HUES64 (cell line): ENCODE measurements around the gene NHLRC4. TPM values are rescaled to one million over a fixed set of nuclear protein-coding genes. Genes with fewer than 3 reads are reported as not detected.

Experiments used
- H3K27ac ChIP-seq: 2 replicates; pipeline ENCODE4 v1.7.0; 2013; ENCODE audit warnings: low read depth, low read length, inconsistent platforms
- H3K27me3 ChIP-seq: 2 replicates; pipeline ENCODE4 v1.6.1; 2013; ENCODE audit warnings: mild to moderate bottlenecking, low read length; ENCODE audit not compliant: insufficient read depth
- H3K36me3 ChIP-seq: 2 replicates; pipeline ENCODE4 v1.6.1; 2013; ENCODE audit warnings: mild to moderate bottlenecking, low read length; ENCODE audit not compliant: insufficient read depth
- H3K4me1 ChIP-seq: 2 replicates; pipeline ENCODE4 v1.6.1; 2013; ENCODE audit warnings: mild to moderate bottlenecking, low read length, moderate library complexity; ENCODE audit not compliant: insufficient read depth
- H3K4me3 ChIP-seq: 2 replicates; pipeline ENCODE4 v1.5.1; 2013; ENCODE audit warnings: mild to moderate bottlenecking, low read length, moderate library complexity
- H3K9ac ChIP-seq: 2 replicates; pipeline ENCODE4 v1.6.1; 2013; ENCODE audit warnings: mild to moderate bottlenecking, low read depth, low read length
- H3K9me3 ChIP-seq: 2 replicates; pipeline ENCODE4 v1.6.1; 2013; ENCODE audit warnings: low read depth, low read length; ENCODE audit not compliant: insufficient read depth
- WGBS: fragments of 150-250, 120-280 bp; methylation state at CpG from one replicate; pipeline ENCODE4 v1.1.7; 2013; ENCODE audit warnings: missing lambda C conversion rate; 5-methylcytosine and 5-hydroxymethylcytosine counted together
- polyA plus RNA-seq, 2 experiments: library from polyadenylated mRNA; stranded (reverse); fragments of 50-300 nt; gene quantifications; one replicate each; pipeline ENCODE4 v1.2.3, GENCODE V29; 2013

The NHLRC4 gene, protein sequence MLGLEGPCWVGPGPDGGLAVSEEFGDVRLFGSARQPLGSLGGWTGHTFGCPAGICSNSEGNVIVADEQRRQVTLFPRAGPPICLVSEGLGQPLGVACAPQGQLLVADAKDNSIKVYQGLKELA
- 0.35 TPM for polyA plus RNA-seq (2013, experiment 1 of 2)
- polyA plus RNA-seq (2013, experiment 2 of 2): 0.38 TPM

DNA sequence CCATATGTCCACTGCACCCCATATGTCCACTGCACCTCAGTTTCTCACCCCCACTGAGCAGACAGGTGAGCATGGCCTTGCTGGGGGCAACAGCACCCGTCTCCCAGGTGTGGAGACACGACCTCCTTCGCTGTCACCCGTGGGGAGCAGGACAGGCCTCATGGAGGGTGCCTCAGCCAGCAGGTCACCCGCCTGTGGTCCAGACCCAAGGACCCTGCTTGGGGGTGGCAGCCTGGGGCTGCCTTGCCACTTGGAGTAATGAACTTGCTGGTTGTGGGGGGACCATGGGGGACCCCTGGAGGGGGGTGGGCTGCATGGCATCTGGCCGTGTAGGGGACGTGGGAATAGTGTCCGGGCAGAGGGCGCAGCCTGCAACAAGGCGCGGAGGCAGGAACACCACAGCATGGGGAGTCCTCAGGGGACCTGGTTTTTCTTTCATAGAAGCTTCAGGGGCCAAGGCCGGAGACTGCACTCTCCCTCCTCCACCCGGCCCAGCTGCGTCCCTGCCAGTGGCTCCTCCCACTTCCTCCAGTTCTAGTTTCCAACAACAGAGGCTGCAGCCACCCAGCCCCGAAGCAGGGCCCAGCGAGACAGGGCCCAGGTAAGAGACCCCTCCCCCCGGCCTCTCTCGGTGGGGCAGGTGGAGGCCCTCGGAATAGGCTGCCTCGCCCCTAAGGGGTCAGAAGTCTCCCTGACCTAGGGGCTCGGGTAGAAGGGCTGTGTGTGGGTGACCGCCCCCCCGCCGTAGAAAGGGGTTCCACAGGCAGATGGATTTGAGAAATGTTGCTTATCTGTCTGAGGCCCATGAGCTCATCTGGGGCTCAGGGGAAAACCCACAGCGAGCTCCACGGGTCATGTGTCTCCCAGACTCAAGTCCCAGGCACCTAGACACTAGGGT, at the start of gene NHLRC4:
TSS of gene NHLRC4 (plus strand) at position 531 of the 898 bp plus-strand sequence. CDS start 1,043 bp downstream, outside the sequence.
- Histone ChIP-seq H3K36me3 (peaks cover 1% of the 10 kb centered on the region; the same call in 1 of the 2 replicates), H3K9me3 (no peaks in the 10 kb centered on the region), H3K27me3 (peaks cover 8% of the 10 kb centered on the region), H3K27ac (0 out of 2 replicates have a peak within 1 kb of the TSS, but pooled peaks have one; percentile 30), H3K4me1 (peaks cover 20% of the 10 kb centered on the region), H3K9ac (peak within 1 kb of the TSS; percentile 31; the same call in 1 of the 2 replicates), H3K4me3 (no peak within 1 kb of the TSS)
- 52% methylated on average over 26 of the region's 26 CpGs for WGBS

DNA sequence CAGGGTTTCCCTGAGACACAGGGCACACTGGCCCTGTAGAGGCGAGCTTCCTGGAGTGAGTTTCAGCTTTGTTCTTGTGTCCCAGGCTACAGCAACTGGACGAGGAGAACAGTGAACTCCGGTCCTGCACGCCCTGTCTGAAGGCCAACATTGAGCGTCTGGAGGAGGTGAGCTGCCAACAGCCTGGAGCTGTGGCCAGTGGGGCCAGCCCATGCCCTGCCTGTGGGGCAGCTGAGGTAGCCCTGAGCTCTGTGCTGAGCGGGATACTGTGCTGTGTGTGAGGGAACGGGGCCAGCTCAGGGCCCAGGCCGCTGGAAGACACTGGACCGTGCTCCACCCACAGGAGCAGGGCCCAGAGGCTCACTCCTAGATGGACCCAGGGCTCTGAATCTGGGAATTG, 47.9 kb upstream of the NHLRC4 start:
- 94% methylated on average over 9 of the region's 9 CpGs for WGBS
- Histone ChIP-seq H3K4me3 (no peak overlapping the region), H3K9me3 (no peaks in the 10 kb centered on the region), H3K27ac (no peak overlapping the region), H3K9ac (no peak overlapping the region), H3K27me3 (no peaks in the 10 kb centered on the region), H3K4me1 (no peaks in the 10 kb centered on the region), H3K36me3 (peaks cover 30% of the 10 kb centered on the region)

DNA sequence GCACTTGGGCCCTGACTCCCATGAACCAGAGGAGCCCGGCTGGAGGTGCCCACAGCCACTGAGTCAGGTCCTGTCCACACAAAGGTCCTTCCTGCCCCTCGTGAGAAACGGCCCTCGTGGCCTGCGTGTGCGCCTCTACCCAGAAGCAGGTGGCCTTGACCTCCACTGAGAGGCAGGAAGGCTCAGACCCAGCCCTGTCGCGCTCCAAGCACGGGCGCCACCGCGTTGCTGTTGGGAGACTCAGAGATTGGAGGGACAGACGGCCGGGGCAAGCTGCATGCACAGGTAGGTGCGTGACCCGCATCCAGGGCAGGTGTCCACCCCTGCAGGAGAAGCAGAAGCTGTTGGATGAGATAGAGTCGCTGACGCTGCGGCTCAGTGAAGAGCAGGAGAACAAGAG, 47.4 kb upstream of the NHLRC4 start:
- no peak overlapping the region for H3K4me3 ChIP-seq
- no peaks in the 10 kb centered on the region for H3K4me1 ChIP-seq
- H3K36me3 ChIP-seq: peaks cover 30% of the 10 kb centered on the region
- no peaks in the 10 kb centered on the region for H3K27me3 ChIP-seq
- WGBS: 96% methylated on average over 19 of the region's 19 CpGs
- no peak overlapping the region for H3K9ac ChIP-seq
- H3K9me3 ChIP-seq: no peaks in the 10 kb centered on the region
- no peak overlapping the region for H3K27ac ChIP-seq

DNA sequence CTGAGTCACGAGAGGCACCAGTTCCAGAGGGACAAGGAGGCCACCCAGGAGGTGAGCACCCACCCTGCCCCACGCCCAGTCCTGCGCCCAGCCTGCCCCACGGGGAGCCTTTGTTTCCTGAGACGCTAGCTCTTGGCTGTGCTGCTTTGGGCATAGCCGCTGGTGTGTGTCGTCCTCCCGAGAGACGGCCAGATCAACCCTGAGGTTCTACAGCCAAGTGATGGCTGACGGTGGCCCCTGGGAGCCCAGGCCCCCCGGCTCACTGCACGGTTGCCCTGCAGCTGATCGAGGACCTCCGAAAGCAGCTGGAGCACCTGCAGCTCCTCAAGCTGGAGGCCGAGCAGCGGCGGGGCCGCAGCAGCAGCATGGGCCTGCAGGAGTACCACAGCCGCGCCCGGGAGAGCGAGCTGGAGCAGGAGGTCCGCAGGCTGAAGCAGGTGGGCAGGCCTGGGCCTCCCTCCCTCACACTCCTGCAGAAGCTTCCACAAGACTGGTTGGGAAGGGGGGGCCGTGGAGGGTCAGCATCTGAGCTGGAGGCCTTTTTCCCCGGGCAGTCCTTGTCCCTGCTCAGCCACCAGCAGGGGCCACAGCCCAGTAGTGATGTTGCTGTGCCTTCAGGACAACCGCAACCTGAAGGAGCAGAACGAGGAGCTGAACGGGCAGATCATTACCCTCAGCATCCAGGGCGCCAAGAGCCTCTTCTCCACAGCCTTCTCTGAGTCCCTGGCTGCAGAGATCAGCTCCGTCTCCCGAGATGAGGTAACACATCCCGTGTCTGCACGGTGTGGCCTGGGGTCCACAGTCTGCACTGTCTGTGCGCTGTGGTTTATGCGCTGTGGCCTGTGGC, 46.7 kb upstream of the NHLRC4 start:
- Histone ChIP-seq H3K36me3 (peaks cover 28% of the 10 kb centered on the region), H3K4me3 (no peak overlapping the region), H3K9me3 (no peaks in the 10 kb centered on the region), H3K9ac (no peak overlapping the region), H3K4me1 (no peaks in the 10 kb centered on the region), H3K27ac (no peak overlapping the region), H3K27me3 (no peaks in the 10 kb centered on the region)
- WGBS: 95% methylated on average over 35 of the region's 35 CpGs

DNA sequence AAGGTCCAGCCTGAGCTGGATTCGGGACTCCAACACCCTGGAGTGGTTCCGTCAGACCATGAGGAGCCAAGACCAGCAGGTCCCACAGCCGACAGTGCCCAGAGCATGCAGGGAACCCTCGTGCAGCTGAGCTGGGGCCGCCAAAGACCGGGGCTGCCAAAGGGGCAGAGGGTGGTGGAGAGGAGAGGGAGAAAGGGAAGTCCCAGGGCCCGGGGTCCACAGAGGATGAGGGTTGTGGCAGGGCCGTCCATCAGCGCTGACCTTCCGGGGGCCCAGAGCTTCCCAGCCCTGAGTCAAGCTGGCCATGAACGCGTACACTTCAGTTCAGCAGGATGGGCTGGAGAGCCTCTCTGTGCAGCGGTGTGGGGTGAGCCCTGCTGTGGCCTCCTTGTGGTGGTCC, 46.0 kb upstream of the NHLRC4 start:
- no peak overlapping the region for H3K9ac ChIP-seq
- H3K27me3 ChIP-seq: no peaks in the 10 kb centered on the region
- WGBS: 94% methylated on average over 13 of the region's 13 CpGs
- H3K9me3 ChIP-seq: no peaks in the 10 kb centered on the region
- peaks cover 24% of the 10 kb centered on the region for H3K36me3 ChIP-seq
- no peak overlapping the region for H3K27ac ChIP-seq
- no peak overlapping the region for H3K4me3 ChIP-seq
- peaks cover 5% of the 10 kb centered on the region; the same call in 1 of the 2 replicates for H3K4me1 ChIP-seq

DNA sequence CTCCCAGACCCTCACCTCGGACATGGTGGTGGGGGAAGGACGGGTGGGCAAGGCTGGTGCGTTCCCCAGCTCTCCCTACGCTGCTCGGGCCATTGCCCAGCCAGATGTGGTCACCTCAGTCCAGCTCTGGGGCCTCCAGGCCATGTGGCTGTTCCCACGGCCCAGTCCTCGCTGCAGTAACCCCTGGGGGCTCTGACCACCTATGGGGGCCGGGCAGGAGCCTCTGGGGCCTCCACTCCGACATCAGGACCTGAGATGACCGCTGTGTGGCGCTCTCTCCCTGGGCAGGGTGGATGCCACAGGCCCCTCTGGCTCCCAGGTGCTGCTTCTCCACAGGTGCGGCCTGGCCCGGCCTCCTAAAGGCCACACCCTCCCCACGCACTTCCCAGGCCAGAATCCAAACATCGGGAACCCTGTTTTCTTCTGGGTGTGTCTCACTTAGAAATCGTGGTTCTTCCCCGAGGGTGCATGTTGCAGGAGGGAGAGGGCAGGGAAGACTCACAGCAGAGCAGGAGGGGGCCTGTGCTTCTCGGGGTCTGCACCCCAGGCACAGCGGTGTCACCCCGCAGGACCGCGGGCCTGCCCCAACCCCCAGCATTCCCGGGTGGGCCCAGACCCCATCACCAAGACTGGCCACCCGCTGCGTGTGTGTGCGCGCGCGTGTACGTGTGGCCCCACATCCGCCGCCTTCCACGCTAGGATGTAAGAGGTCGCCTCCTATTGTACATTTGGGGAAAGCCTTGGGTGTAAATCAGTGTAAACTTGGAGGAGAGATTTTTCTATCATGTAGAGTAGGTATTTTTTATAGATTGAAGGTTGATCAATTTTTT, 45.2 kb upstream of the NHLRC4 start:
- H3K27ac ChIP-seq: no peak overlapping the region
- no peak overlapping the region for H3K9ac ChIP-seq
- no peaks in the 10 kb centered on the region for H3K9me3 ChIP-seq
- H3K27me3 ChIP-seq: no peaks in the 10 kb centered on the region
- WGBS: 88% methylated on average over 34 of the region's 34 CpGs
- peaks cover 19% of the 10 kb centered on the region for H3K36me3 ChIP-seq
- H3K4me1 ChIP-seq: peaks cover 11% of the 10 kb centered on the region; the same call in 1 of the 2 replicates
- H3K4me3 ChIP-seq: no peak overlapping the region

DNA sequence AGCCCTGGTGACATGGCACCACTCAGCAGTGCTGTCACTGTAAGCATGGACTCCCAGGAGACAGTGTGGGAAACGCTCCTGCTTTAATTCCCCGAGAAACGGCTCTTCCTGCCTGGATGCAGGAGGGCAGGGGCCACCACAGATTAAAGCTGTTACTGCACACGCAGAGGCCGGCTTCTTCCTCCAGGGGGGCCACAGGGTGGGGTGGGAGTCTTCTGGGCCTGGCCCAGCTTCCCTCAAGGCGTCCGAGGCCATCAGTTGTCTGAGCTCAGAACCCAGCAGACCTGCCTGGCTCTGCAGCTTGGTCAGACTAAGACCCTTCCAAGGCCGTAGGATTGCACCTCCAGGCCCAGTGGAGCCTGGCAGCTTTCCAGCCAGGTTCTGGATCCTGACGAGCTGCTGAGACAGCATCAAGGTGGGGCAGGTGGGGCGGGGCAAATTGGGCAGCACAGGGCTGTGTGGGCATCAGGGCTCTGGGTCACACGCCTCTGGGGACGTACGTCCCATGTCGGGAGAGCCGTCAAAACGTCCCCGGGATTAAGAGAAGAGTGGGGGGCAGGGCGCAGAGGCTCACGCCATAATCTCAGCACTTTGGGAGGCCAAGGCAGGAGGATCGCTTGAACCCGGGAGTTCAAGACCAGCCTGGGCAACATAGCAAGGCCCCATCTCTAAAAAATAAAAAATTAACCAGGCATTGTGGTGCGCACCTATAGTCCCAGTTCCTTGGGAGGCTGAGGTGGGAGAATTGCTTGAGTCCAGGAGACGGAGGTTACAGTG, 44.3 kb upstream of the NHLRC4 start:
- peaks cover 19% of the 10 kb centered on the region for H3K36me3 ChIP-seq
- H3K4me3 ChIP-seq: no peak overlapping the region
- H3K9me3 ChIP-seq: no peaks in the 10 kb centered on the region
- no peak overlapping the region for H3K27ac ChIP-seq
- 87% methylated on average over 23 of the region's 23 CpGs for WGBS
- H3K4me1 ChIP-seq: peaks cover 11% of the 10 kb centered on the region; the same call in 1 of the 2 replicates
- no peaks in the 10 kb centered on the region for H3K27me3 ChIP-seq
- no peak overlapping the region for H3K9ac ChIP-seq

DNA sequence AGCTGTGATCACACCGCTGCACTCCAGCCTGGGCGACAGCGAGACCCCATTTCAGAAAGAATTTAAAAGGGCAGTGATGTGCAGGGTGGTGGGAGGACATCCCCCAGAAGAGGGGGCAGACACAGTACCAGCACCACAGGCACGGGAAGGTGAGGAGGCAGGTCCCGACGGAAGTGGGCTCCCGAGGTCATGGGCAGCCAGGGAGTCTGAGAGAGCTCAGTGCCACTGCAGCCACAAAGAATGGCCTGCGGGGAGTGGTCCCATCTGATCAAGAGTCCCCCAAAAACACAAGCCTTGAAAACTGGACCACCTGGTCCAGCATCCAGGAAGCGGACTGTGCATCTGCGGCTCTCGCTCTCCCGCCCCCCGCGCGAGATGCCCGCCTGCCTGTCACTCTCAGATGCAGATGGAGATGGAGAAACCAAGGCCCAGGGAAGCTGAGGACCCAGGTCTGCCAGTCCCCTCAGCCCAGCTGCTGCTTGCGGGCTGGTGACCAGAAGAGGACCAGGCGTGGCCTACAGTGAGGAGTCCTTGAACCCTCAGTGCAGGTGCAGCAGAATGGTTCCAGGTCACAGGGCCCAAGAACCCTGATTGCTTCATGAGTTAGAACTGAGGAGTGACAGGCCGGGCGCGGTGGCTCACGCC, 43.6 kb upstream of the NHLRC4 start:
- 93% methylated on average over 22 of the region's 22 CpGs for WGBS
- no peak overlapping the region for H3K27ac ChIP-seq
- no peak overlapping the region for H3K9ac ChIP-seq
- H3K4me3 ChIP-seq: no peak overlapping the region
- peaks cover 19% of the 10 kb centered on the region for H3K36me3 ChIP-seq
- H3K4me1 ChIP-seq: peaks cover 11% of the 10 kb centered on the region; the same call in 1 of the 2 replicates
- no peaks in the 10 kb centered on the region for H3K27me3 ChIP-seq
- H3K9me3 ChIP-seq: no peaks in the 10 kb centered on the region

DNA sequence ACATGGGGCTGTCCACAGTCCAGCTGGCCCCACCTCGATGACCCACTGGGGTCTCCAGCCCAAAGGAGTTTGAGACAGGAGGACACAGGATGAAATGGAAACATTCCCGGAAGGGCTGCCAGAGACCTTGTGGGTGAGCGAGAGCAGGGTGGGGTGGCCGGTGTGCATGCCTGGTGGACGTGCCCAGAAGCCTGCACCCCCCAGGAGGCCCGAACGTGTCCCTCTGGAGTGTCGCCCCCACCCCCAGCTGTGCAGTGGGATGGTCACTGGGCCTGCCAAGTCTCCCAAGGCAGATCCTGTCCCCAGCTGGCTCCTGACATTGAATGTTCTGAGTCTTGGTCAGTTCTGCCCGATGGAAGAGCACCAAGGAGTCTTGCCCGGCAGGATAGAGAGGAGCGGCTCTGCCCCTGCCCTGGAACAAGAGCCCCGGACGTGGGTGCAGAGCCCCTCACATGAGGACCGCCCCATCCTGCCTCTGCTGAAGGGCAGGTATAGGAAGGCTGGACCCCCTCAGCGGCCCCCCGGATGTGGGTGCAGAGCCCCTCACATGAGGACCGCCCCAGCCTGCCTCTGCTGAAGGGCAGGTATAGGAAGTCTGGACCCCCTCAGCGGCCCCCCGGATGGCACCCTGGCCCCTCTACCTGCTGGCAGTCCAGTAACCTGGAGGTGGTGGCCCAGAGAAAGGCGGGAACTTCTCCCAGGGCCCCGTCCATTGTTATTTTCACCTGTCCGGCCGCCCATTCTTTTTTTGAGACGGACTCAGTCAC, 42.3 kb upstream of the NHLRC4 start:
- Histone ChIP-seq H3K4me3 (no peak overlapping the region), H3K9ac (no peak overlapping the region), H3K4me1 (peaks cover 11% of the 10 kb centered on the region; the same call in 1 of the 2 replicates), H3K36me3 (peaks cover 18% of the 10 kb centered on the region), H3K9me3 (no peaks in the 10 kb centered on the region), H3K27me3 (no peaks in the 10 kb centered on the region), H3K27ac (no peak overlapping the region)
- 92% methylated on average over 24 of the region's 24 CpGs for WGBS
